KOPT-K1 (cell line): ENCODE data around the gene SOSTDC1.
"Not testable (repeated sequence)": the region's sequence is repeated elsewhere in the genome, so short reads cannot be mapped to it uniquely, and the experiment has no call there.

Experiments
- H3K27ac ChIP-seq: fragments of 200-600 bp; sonication (generic); 2 replicates; pipeline ENCODE4 v1.5.1; 2016; ENCODE audit warnings: antibody characterized with exemption, mild to moderate bottlenecking, low read depth, low read length; ENCODE audit not compliant: poor library complexity, severe bottlenecking
- H3K36me3 ChIP-seq: fragments of 200-600 bp; sonication (generic); 2 replicates; pipeline ENCODE4 v1.5.1; 2017; ENCODE audit warnings: antibody characterized with exemption, mild to moderate bottlenecking, low read length, moderate library complexity; ENCODE audit not compliant: insufficient read depth
- H3K9me3 ChIP-seq: fragments of 200-600 bp; sonication (generic); 2 replicates; pipeline ENCODE4 v1.5.1; 2017; ENCODE audit warnings: antibody characterized with exemption, low read length, mild to moderate bottlenecking; ENCODE audit not compliant: insufficient read depth, poor library complexity, severe bottlenecking

The SOSTDC1 gene

GRCh38 chr7:16465469-16466361 lies at the start of gene SOSTDC1:
Gene SOSTDC1 (minus strand): TSS chr7:16465738. CDS start chr7:16465668, 70 bp downstream.
- no peaks in the 10 kb centered on the region for H3K36me3 ChIP-seq
- no peaks in the 10 kb centered on the region for H3K9me3 ChIP-seq
- no peak within 1 kb of the TSS for H3K27ac ChIP-seq

GRCh38 chr7:16514729-16515128 lies 49.2 kb upstream of the SOSTDC1 start:
- no peaks in the 10 kb centered on the region for H3K9me3 ChIP-seq
- H3K27ac ChIP-seq: no peak overlapping the region
- no peaks in the 10 kb centered on the region for H3K36me3 ChIP-seq

GRCh38 chr7:16514271-16514670 lies 48.7 kb upstream of the SOSTDC1 start:
- Histone ChIP-seq H3K36me3 (no peaks in the 10 kb centered on the region), H3K27ac (no peak overlapping the region)

GRCh38 chr7:16512097-16512496 lies 46.6 kb upstream of the SOSTDC1 start:
- no peak overlapping the region for H3K27ac ChIP-seq
- H3K9me3 ChIP-seq: no peaks in the 10 kb centered on the region
- H3K36me3 ChIP-seq: no peaks in the 10 kb centered on the region

More at GRCh38 chr7:16514271-16514670, 48.7 kb upstream of the SOSTDC1 start:
- no peaks in the 10 kb centered on the region for H3K9me3 ChIP-seq

GRCh38 chr7:16511314-16511713 lies 45.8 kb upstream of the SOSTDC1 start:
- no peak overlapping the region for H3K27ac ChIP-seq
- H3K36me3 ChIP-seq: no peaks in the 10 kb centered on the region
- no peaks in the 10 kb centered on the region for H3K9me3 ChIP-seq

- no peak overlapping the region for H3K27ac ChIP-seq
- H3K36me3 ChIP-seq: no peaks in the 10 kb centered on the region
- no peaks in the 10 kb centered on the region for H3K9me3 ChIP-seq
Measured at GRCh38 chr7:16509829-16510228, 44.3 kb upstream of the SOSTDC1 start.

- H3K27ac ChIP-seq, H3K9me3 ChIP-seq, H3K36me3 ChIP-seq: not testable (repeated sequence)
Measured at GRCh38 chr7:16506422-16506821, 40.9 kb upstream of the SOSTDC1 start.

GRCh38 chr7:16504019-16504418 lies 38.5 kb upstream of the SOSTDC1 start:
- Histone ChIP-seq H3K27ac (no peak overlapping the region), H3K9me3 (peaks cover 4% of the 10 kb centered on the region), H3K36me3 (no peaks in the 10 kb centered on the region)

GRCh38 chr7:16502303-16502702 lies 36.8 kb upstream of the SOSTDC1 start:
- Histone ChIP-seq H3K27ac (no peak overlapping the region), H3K36me3 (no peaks in the 10 kb centered on the region), H3K9me3 (peaks cover 4% of the 10 kb centered on the region)

GRCh38 chr7:16498122-16498521 lies 32.6 kb upstream of the SOSTDC1 start:
- H3K27ac ChIP-seq: no peak overlapping the region
- peaks cover 4% of the 10 kb centered on the region for H3K9me3 ChIP-seq

GRCh38 chr7:16494955-16495719 lies 29.6 kb upstream of the SOSTDC1 start:
- no peaks in the 10 kb centered on the region for H3K9me3 ChIP-seq
- H3K36me3 ChIP-seq: no peaks in the 10 kb centered on the region
- H3K27ac ChIP-seq: no peak overlapping the region

More at GRCh38 chr7:16498122-16498521, 32.6 kb upstream of the SOSTDC1 start:
- no peaks in the 10 kb centered on the region for H3K36me3 ChIP-seq

GRCh38 chr7:16494551-16494950 lies 29.0 kb upstream of the SOSTDC1 start:
- no peaks in the 10 kb centered on the region for H3K9me3 ChIP-seq
- no peaks in the 10 kb centered on the region for H3K36me3 ChIP-seq
- H3K27ac ChIP-seq: no peak overlapping the region

GRCh38 chr7:16493266-16493665 lies 27.7 kb upstream of the SOSTDC1 start:
- H3K27ac ChIP-seq: no peak overlapping the region

GRCh38 chr7:16492513-16493062 lies 27.1 kb upstream of the SOSTDC1 start:
- H3K27ac ChIP-seq: no peak overlapping the region
- H3K36me3 ChIP-seq: no peaks in the 10 kb centered on the region
- no peaks in the 10 kb centered on the region for H3K9me3 ChIP-seq

More at GRCh38 chr7:16493266-16493665, 27.7 kb upstream of the SOSTDC1 start:
- H3K9me3 ChIP-seq: no peaks in the 10 kb centered on the region
- no peaks in the 10 kb centered on the region for H3K36me3 ChIP-seq

GRCh38 chr7:16491148-16491547 lies 25.6 kb upstream of the SOSTDC1 start:
- Histone ChIP-seq H3K27ac (no peak overlapping the region), H3K9me3 (no peaks in the 10 kb centered on the region)

More at GRCh38 chr7:16491148-16491547, 25.6 kb upstream of the SOSTDC1 start:
- no peaks in the 10 kb centered on the region for H3K36me3 ChIP-seq
